Central memory CD8-positive, alpha-beta T cell (primary cell): ENCODE data around the gene COX17.

Experiments used
- ATAC-seq: fragments of 150-1000 bp; cut with Tn5 transposase; replicated peaks from 2 replicates; pipeline ENCODE4 v1.10.0; 2022; ENCODE audit warnings: mild to moderate bottlenecking, moderate FRiP score, moderate number of reproducible peaks; ENCODE audit not compliant: poor library complexity, severe bottlenecking; ENCODE audit errors: extremely low read depth
- DNase-seq, 2 donors: peaks; one replicate each; pipeline ENCODE4 v3.0.0; 2021; ENCODE audit warnings: low spot score in 2 of 2
- H3K27ac Mint-ChIP-seq: one replicate; pipeline ENCODE4 v1.8.0; 2022; ENCODE audit warnings: low read depth, mild to moderate bottlenecking, moderate library complexity, mixed read lengths
- H3K27me3 Mint-ChIP-seq: one replicate; pipeline ENCODE4 v1.8.0; 2022; ENCODE audit warnings: mixed read lengths
- H3K36me3 Mint-ChIP-seq: one replicate; pipeline ENCODE4 v1.8.0; 2022; ENCODE audit warnings: mild to moderate bottlenecking, moderate library complexity, mixed read lengths; ENCODE audit not compliant: insufficient read depth
- H3K4me1 Mint-ChIP-seq: one replicate; pipeline ENCODE4 v1.8.0; 2022; ENCODE audit warnings: mixed read lengths
- H3K4me3 Mint-ChIP-seq: one replicate; pipeline ENCODE4 v1.8.0; 2022; ENCODE audit warnings: mild to moderate bottlenecking, moderate library complexity, mixed read lengths
- H3K9me3 Mint-ChIP-seq: one replicate; pipeline ENCODE4 v1.8.0; 2022; ENCODE audit warnings: mixed read lengths

The COX17 gene

DNA sequence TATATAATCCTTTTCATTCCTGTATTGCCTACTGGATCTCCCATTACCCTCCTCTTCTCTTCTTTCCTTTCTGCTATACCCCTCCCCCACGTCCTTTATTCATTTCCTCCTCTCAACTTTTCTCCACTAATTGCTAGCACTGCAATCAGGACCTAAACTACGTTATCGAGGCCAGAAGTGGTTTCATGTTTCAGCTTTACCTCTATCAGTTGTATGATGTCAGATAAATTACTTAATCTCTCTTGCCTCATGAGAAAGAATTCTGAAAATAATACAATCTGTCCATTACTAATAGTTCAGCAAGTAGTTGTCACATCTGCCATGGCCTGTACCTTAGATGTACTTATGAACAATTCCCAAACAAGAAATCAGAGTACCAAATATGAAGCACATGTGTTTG lies 27.4 kb downstream of the COX17 start:
- no peak for ATAC-seq
- H3K4me1 Mint-ChIP-seq, result no peaks in the 10 kb centered on the region
- H3K27me3 Mint-ChIP-seq, result no peaks in the 10 kb centered on the region
- no peak for DNase-seq
- H3K27ac Mint-ChIP-seq, result no peak overlapping the region
- no peak overlapping the region for H3K4me3 Mint-ChIP-seq
- peaks cover 2% of the 10 kb centered on the region for H3K36me3 Mint-ChIP-seq
- H3K9me3 Mint-ChIP-seq, result no peaks in the 10 kb centered on the region

DNA sequence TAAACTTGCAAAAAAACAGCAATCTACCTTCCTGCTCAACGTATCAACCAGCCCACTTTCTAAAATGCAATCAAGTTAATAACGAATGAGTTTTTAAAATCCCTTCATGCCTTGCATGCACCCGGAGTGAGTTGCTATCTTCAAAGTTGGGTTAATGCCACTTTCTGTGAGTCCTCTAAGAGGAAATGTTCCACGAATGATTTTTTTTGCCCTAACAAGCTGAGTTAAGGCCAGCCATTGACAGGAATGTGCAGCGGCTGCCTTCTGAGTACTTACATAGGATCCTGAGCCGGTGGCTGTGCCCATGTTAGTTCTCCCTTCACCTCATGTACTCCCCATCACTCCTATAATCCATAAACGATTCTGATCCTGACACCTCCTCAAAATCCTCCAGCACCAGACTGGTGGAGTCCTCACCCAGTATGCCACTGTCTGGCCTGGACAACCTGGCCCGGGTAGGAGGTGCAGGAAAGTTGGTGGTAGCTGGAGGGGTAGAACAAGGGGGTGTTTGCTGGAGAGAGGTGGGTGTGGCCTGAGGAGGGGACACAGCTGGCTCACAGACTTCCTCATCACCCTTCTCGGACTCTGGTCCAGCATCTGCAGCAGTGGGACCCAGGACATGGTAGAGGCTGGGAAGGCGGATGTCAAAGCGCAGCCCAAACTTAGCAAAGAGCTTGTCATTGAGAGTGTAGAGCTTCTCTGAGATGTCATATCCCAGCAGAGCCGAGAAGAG lies 29.2 kb downstream of the COX17 start:
- Mint-ChIP-seq H3K4me3 (no peak overlapping the region), H3K9me3 (no peaks in the 10 kb centered on the region), H3K4me1 (no peaks in the 10 kb centered on the region), H3K36me3 (peaks cover 2% of the 10 kb centered on the region), H3K27ac (no peak overlapping the region), H3K27me3 (no peaks in the 10 kb centered on the region)
- ATAC-seq, result no peak
- no peak for DNase-seq

- no peak for ATAC-seq
- Mint-ChIP-seq H3K27me3 (no peaks in the 10 kb centered on the region), H3K27ac (no peak overlapping the region), H3K36me3 (peaks cover 2% of the 10 kb centered on the region), H3K4me1 (no peaks in the 10 kb centered on the region), H3K9me3 (no peaks in the 10 kb centered on the region), H3K4me3 (no peak overlapping the region)
- no peak for DNase-seq
Observed at GRCh38 chr3:119647171-119647570, 30.0 kb downstream of the COX17 start.

DNA sequence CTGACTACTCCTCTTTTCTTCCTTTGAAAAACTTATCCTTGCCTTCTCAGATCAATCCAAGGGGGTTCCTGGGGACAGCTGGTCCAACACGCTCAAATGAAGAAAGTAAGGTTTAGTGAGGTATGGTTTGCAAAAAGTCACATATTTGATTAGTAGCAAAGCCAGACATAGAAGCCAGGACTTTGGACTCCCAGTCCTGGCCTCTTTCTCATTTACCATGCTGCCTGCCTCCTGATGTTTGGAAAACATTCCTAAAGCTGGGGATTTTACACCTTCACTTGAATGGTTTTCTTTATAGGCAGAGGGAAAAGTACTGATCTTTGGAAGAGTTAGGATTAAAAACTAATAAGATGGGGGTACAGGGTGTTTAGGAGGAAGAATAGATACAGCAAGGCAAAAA lies 31.4 kb downstream of the COX17 start:
- peaks cover 2% of the 10 kb centered on the region for H3K36me3 Mint-ChIP-seq
- H3K27ac Mint-ChIP-seq, result no peak overlapping the region
- DNase-seq (no peak), ATAC-seq (no peak)
- no peaks in the 10 kb centered on the region for H3K4me1 Mint-ChIP-seq
- H3K9me3 Mint-ChIP-seq, result no peaks in the 10 kb centered on the region
- no peak overlapping the region for H3K4me3 Mint-ChIP-seq
- H3K27me3 Mint-ChIP-seq, result no peaks in the 10 kb centered on the region

GRCh38 chr3:119644481-119644880 lies 32.7 kb downstream of the COX17 start:
- DNase-seq (no peak), ATAC-seq (no peak)
- Mint-ChIP-seq H3K36me3 (peaks cover 2% of the 10 kb centered on the region), H3K4me3 (no peak overlapping the region), H3K4me1 (no peaks in the 10 kb centered on the region), H3K27me3 (no peaks in the 10 kb centered on the region), H3K27ac (no peak overlapping the region), H3K9me3 (no peaks in the 10 kb centered on the region)

DNA sequence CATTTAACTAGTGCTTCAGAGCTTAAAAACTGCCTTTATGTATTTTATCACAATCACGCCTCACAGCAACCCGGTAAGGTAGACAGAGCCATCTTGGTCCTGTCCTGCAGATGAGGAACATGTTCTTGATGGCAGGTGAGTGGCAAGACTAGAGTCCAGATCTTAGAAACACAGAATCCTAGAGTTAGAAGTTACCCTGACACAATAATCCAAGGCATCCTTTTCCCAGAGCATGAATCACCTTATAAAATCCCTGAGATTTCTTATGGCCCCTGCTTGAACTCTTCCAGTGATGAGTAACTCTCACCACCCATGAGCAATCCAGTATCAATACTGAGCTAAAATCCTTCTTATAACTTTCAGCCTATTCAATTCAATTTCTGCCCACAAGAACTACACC lies 33.7 kb downstream of the COX17 start:
- Mint-ChIP-seq H3K27ac (no peak overlapping the region), H3K36me3 (peaks cover 2% of the 10 kb centered on the region), H3K9me3 (no peaks in the 10 kb centered on the region), H3K27me3 (no peaks in the 10 kb centered on the region), H3K4me3 (no peak overlapping the region), H3K4me1 (peaks cover 5% of the 10 kb centered on the region)
- ATAC-seq, result no peak
- DNase-seq, result no peak

DNA sequence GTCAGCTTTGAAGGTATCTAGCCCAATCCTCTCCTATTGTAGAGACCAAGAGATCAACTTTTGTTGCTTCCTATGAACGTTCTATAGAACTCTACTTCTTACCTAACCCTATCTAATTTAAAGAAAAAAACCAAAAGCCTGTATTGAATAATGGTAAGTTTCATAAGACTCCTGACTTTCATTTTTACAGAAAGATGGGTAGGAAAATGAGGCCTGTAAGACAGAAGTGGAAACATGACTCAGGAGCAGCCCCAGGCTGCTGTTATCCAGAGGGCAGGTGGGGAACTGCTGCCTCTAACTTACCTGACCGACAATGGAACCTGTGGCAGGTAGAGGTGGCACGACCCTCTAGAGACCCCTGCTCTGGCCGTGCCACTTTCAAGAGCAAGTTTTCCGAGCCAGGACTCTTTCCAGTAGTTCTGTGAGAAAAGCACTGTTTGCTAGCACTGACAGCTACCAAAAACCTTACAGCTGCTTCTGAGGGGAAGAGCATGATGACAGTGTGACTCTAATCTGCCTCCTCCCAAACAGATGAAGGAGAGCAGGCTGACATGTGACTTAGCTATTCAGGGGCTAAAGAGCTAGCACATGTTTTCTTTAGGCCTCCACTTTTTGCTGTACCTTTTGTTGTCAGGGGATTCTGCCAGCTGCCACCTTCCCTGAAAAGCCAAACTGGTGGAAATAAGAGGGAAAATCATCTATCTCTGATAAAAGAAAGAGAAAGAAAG lies 34.3 kb downstream of the COX17 start:
- Mint-ChIP-seq H3K36me3 (peaks cover 4% of the 10 kb centered on the region), H3K27me3 (no peaks in the 10 kb centered on the region), H3K27ac (no peak overlapping the region), H3K4me1 (peaks cover 11% of the 10 kb centered on the region), H3K4me3 (no peak overlapping the region), H3K9me3 (no peaks in the 10 kb centered on the region)
- no peak for ATAC-seq
- DNase-seq, result no peak

- peaks cover 15% of the 10 kb centered on the region for H3K4me1 Mint-ChIP-seq
- no peaks in the 10 kb centered on the region for H3K9me3 Mint-ChIP-seq
- no peaks in the 10 kb centered on the region for H3K27me3 Mint-ChIP-seq
- no peak overlapping the region for H3K27ac Mint-ChIP-seq
- H3K4me3 Mint-ChIP-seq, result no peak overlapping the region
- DNase-seq (no peak), ATAC-seq (no peak)
- H3K36me3 Mint-ChIP-seq, result peaks cover 2% of the 10 kb centered on the region
Observed at GRCh38 chr3:119641416-119641815, 35.8 kb downstream of the COX17 start.

GRCh38 chr3:119639494-119640350 lies 37.5 kb downstream of the COX17 start:
- Mint-ChIP-seq H3K4me1 (peaks cover 15% of the 10 kb centered on the region), H3K27me3 (no peaks in the 10 kb centered on the region), H3K36me3 (peaks cover 2% of the 10 kb centered on the region), H3K9me3 (no peaks in the 10 kb centered on the region), H3K27ac (peak overlapping the region; percentile 11), H3K4me3 (no peak overlapping the region)
- DNase-seq (no peak), ATAC-seq (no peak)

DNA sequence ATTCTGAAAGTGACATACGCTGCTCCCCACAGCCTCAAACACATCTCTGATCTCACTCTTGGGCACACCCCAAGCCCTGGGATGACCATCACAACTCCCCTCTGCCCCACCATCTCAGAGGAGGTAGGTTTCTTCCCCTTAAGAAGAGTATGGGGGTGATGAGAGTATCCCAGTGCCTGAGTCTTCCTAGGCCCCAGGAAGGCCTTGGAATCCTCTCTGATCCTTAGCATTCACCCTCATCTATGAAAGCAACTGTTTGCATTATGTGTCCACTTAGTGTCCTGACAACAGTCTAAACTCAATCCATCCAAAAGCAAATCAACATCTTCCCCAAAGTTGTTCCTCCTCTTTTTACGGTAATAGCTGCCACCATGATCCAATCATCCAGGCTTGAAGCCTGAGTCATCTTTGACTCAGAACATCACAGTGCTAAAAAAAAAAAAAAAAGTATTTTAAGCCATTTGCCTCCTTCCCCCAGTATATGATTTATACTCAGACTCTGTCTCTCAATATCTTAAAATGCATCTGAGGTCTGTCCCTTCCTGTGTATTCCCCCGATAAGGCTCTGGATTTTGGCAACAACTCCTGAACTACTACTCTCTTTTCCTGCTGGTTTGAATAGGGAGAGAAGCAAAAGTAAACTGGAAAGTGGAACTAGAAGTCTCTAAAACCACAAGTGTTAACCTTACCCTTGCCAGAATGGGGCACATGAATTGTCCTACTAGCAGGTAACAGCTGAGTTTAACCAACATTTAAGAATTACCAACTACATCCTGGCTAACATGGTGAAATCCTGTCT lies 39.3 kb downstream of the COX17 start:
- Mint-ChIP-seq H3K4me1 (peaks cover 15% of the 10 kb centered on the region), H3K4me3 (peak overlapping the region; percentile 73), H3K27ac (peak overlapping the region; percentile 94), H3K27me3 (no peaks in the 10 kb centered on the region), H3K36me3 (peaks cover 2% of the 10 kb centered on the region), H3K9me3 (no peaks in the 10 kb centered on the region)
- ATAC-seq (peak; percentile 26), DNase-seq (no peak)

DNA sequence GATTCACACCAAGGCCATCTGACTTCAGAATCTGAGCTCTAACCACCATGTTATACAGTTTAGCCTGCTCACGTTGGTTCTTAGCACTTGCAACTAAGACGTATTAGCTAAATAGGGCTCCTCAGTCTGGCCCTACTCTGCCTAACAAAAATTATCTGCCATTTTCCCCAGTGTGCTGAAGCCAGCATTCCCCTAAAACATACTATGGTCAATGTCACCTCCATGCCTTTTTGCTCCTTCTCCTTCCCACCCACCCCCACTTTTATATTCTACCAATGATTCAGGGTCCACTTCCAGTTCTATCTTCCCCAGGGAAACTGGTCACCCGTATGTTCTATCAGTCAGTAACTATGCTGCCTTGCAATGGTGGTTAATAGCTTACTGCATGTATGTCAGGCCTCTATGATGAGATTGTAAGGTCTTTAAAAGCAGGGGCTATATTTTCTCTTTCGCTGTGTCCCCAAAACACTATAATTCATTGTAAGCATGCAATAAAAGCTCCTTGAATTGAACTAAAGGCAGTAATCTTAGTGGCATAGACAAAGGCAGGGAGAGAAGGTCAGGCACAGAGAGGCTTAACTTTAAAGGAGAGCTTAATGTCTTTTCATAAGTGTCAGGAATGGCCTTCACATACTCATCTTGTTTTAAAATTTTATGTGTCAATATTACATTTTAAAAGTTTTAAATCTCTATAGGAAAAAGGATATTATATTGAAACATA lies 40.2 kb downstream of the COX17 start:
- no peak for DNase-seq
- H3K27ac Mint-ChIP-seq, result no peak overlapping the region
- H3K4me3 Mint-ChIP-seq, result no peak overlapping the region
- peaks cover 2% of the 10 kb centered on the region for H3K36me3 Mint-ChIP-seq
- no peaks in the 10 kb centered on the region for H3K9me3 Mint-ChIP-seq
- no peak for ATAC-seq
- no peaks in the 10 kb centered on the region for H3K27me3 Mint-ChIP-seq
- peaks cover 15% of the 10 kb centered on the region for H3K4me1 Mint-ChIP-seq

GRCh38 chr3:119636249-119636648 lies 41.0 kb downstream of the COX17 start:
- no peaks in the 10 kb centered on the region for H3K9me3 Mint-ChIP-seq
- DNase-seq (no peak), ATAC-seq (no peak)
- H3K4me3 Mint-ChIP-seq, result no peak overlapping the region
- peaks cover 15% of the 10 kb centered on the region for H3K4me1 Mint-ChIP-seq
- H3K27me3 Mint-ChIP-seq, result no peaks in the 10 kb centered on the region
- H3K36me3 Mint-ChIP-seq, result peaks cover 2% of the 10 kb centered on the region
- no peak overlapping the region for H3K27ac Mint-ChIP-seq
